ENCODE results near the gene RABL3.
"Not testable (repeated sequence)": the region's sequence is repeated elsewhere in the genome, so short reads cannot be mapped to it uniquely, and the experiment has no call there.

Gene RABL3

GRCh38 chr3:120742198-120742848 is at the start of gene RABL3, which contains the start of gene GTF2E1:
RABL3 (minus strand) TSS chr3:120742516; CDS start chr3:120742507, 9 bp downstream.
GTF2E1 (plus strand) TSS chr3:120742744; CDS start chr3:120750553, 7,809 bp downstream.
- peak; percentile 98 for DNase-seq (ENCODE audit: low spot score)

- DNase-seq (ENCODE audit: low spot score): no peak
These were observed 49.6 kb upstream of the RABL3 start for GRCh38 chr3:120791913-120792312.

- no peak for DNase-seq (ENCODE audit: low spot score)
These were observed 48.7 kb upstream of the RABL3 start for GRCh38 chr3:120791010-120791409.

GRCh38 chr3:120785832-120786231 is 43.5 kb upstream of the RABL3 start:
- DNase-seq (ENCODE audit: low spot score): not testable (repeated sequence)

GRCh38 chr3:120780977-120781376 is 38.7 kb upstream of the RABL3 start:
- no peak for DNase-seq (ENCODE audit: low spot score)

- no peak for DNase-seq (ENCODE audit: low spot score)
These were observed 36.5 kb upstream of the RABL3 start for GRCh38 chr3:120778776-120779175.

GRCh38 chr3:120775411-120775810 is 33.1 kb upstream of the RABL3 start:
- no peak for DNase-seq (ENCODE audit: low spot score)

- DNase-seq (ENCODE audit: low spot score): no peak
These were observed 31.6 kb upstream of the RABL3 start for GRCh38 chr3:120773932-120774331.

GRCh38 chr3:120772081-120772480 is 29.8 kb upstream of the RABL3 start:
- no peak for DNase-seq (ENCODE audit: low spot score)

- no peak for DNase-seq (ENCODE audit: low spot score)
These were observed 28.6 kb upstream of the RABL3 start for GRCh38 chr3:120770891-120771290.

GRCh38 chr3:120769436-120769835 is 27.1 kb upstream of the RABL3 start:
- no peak for DNase-seq (ENCODE audit: low spot score)

GRCh38 chr3:120767106-120767505 is 24.8 kb upstream of the RABL3 start:
- DNase-seq (ENCODE audit: low spot score): no peak

- no peak for DNase-seq (ENCODE audit: low spot score)
These were observed 24.3 kb upstream of the RABL3 start for GRCh38 chr3:120766576-120766975.

GRCh38 chr3:120765830-120766493 is 23.6 kb upstream of the RABL3 start:
- DNase-seq (ENCODE audit: low spot score): no peak

GRCh38 chr3:120764206-120764605 is 21.9 kb upstream of the RABL3 start:
- DNase-seq (ENCODE audit: low spot score): no peak

GRCh38 chr3:120763601-120764000 is 21.3 kb upstream of the RABL3 start:
- no peak for DNase-seq (ENCODE audit: low spot score)

GRCh38 chr3:120762615-120763014 is 20.3 kb upstream of the RABL3 start:
- no peak for DNase-seq (ENCODE audit: low spot score)

GRCh38 chr3:120758551-120758950 is 16.2 kb upstream of the RABL3 start:
- not testable (repeated sequence) for DNase-seq (ENCODE audit: low spot score)

- no peak for DNase-seq (ENCODE audit: low spot score)
These were observed 13.7 kb upstream of the RABL3 start for GRCh38 chr3:120756061-120756460.

- DNase-seq (ENCODE audit: low spot score): no peak
These were observed 11.5 kb upstream of the RABL3 start for GRCh38 chr3:120753810-120754209.

GRCh38 chr3:120752865-120753264 is 10.5 kb upstream of the RABL3 start:
- DNase-seq (ENCODE audit: low spot score): no peak

GRCh38 chr3:120752230-120752629 is 9.9 kb upstream of the RABL3 start:
- DNase-seq (ENCODE audit: low spot score): no peak

- no peak for DNase-seq (ENCODE audit: low spot score)
These were observed 7.5 kb upstream of the RABL3 start for GRCh38 chr3:120749843-120750242.

- no peak for DNase-seq (ENCODE audit: low spot score)
These were observed 3.1 kb upstream of the RABL3 start for GRCh38 chr3:120745466-120745865.
